Ramos (cell line): ENCODE data around the gene INMT.

Source experiments
- in situ Hi-C: fragments of 300-500 bp; cut with MboI; formaldehyde crosslinking; loops from one replicate; pipeline ENCODE4 v1.14.3; 2022; ENCODE audit warnings: low sequenced_read_pairs; ENCODE audit not compliant: unreplicated experiment

INMT gene

DNA sequence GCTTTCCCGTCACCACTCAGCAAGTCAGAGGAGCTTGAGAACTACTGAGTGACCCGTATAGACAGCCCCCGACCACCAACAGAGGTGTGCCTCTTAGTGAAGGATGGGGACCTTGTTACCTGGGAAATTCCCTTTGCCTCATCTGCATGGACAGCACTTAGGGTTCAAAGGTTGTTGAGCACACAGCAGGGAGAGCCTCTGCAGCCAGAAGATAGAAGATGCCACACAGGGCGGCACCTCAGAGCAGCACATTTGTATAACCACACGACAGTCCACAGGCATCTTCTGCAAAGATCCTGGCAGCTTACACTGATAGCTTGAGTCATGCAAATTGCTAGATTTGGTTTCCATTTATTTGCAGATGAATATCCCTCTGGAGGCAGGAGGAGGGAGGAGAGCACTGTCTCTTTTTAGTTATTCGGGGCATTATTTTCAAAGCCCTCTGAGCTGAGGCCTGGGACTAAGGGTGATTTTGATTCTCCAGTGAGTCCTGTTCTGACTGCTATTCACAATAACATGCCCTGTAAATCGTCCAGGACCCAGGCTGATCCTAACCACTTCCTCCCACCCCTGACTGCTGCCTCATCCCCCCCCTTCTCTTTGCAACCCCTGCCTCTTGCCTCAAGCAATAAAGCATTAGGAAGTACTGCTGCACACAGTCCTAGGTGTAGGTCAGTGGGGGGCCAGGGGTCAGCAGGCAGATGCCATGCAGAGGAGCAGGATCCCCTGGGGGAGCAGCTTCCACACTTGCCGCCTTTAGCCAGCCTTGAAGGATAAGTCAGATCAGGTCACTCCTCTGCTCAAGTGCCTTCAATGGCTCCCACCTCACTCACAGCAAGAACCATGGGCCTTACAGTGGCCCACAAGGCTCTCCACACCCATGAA, 24.6 kb upstream of the INMT start:
- in situ Hi-C loops = no loop called here

GRCh38 chr7:30728591-30729100, 23.3 kb upstream of the INMT start:
- in situ Hi-C loops = no loop called here

DNA sequence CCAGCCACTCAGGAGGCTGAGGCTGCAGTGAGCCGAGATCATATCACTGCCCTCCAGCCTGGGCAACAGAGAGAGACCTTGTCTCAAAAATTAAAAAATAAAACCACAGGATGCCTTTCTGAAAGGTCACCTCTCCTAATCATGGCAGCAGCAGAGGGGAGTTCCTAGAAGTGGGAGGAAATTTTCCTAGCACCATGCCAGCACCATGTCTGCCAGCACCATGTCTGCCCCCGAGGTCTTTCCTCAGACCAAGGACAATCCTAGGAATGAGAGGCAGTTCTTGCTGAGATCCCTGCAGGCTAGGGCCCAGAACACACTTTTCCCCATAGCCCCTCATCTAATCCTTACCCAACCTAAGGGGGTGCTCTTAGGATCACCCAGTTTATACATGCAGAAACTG, 22.3 kb upstream of the INMT start:
- in situ Hi-C loops = loop anchor here (10.0 kb wide), 1 partner anchor 185 kb away; no protein-coding TSS in a partner anchor

GRCh38 chr7:30730097-30730496, 21.8 kb upstream of the INMT start:
- in situ Hi-C loops = loop anchor here (10.0 kb wide), 1 partner anchor 185 kb away; no protein-coding TSS in a partner anchor

DNA sequence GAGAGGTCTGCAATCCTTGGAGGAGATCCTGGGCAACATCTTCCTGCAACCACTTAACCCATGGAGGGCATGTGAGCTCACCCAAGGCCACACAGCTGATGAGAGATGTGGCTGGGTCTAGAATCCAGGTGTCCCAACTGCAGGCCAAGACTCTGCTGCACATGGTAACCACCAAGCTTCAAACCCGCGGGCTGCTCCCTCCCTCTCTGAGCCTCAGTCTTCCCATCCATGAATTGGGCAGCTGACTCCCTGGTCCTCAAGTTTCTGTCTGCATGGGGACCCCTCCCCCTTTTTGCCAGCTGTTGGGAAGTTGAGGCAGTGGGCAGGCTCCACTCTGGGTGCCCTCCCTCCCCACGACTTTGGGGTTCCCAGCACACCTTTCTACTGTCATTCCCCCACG, 20.9 kb upstream of the INMT start:
- in situ Hi-C loops = loop anchor here (10.0 kb wide), 1 partner anchor 186 kb away; no protein-coding TSS in a partner anchor

DNA sequence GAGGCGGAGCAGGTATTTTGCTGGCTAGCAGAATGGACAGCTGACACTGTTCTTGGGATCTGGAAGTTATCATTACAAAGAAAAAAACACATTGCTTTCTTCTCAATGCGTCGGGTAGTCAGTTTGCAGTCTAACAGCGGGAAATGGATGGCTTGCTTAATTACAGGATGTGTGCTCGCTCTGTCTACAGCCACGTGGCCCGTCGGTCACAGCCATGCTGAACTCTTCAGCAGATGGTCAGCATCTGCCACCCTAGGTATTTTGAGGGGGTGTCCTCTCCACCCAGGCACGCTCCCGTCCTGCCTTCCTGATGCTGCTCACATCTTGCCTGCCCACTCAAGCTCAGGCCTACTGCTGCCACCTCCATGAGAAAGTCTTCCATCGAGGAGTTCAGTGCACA, 20.4 kb upstream of the INMT start:
- in situ Hi-C loops = loop anchor here (10.0 kb wide), 1 partner anchor 187 kb away; no protein-coding TSS in a partner anchor

DNA sequence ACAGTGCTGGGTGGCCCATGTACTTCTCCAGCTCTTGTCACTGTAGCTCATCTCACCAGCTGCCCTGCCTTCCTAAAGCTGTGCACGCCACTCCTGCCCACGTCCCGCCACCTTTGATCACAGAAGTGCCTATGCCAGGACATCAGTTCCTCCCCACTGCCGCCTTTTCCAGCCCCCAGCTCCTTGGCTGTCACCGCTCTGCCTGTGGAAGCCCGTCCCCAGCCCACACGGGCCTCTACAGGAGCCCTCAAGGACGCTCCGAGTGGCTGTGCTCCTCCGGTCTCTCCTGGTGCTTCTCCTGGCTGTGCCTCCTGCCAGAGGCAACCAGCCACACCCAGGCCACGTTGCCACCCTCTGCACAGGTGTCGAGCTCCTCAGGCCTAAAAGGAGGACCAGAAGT, 19.3 kb upstream of the INMT start:
- in situ Hi-C loops = loop anchor here (10.0 kb wide), 1 partner anchor 188 kb away; no protein-coding TSS in a partner anchor

DNA sequence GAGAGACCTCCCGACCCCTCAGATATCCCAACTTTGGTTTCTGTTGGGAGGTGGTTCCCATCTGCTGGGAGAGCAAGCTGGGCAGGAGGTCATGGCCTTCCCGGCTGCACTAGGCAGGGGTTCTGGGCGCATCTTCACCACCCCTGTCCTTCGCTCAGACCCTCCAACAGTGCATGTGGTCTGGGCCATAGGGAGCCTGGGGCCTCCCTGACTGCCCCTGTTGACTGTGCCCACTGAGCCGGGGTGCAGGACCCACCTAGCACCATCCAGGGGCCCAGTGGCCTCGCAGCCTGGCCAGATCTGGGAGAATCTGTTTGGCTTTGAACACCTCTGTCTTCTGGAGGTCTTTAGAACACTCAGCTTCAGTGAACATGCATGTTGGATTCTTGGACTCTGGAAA, 18.7 kb upstream of the INMT start:
- in situ Hi-C loops = loop anchor here (10.0 kb wide), 1 partner anchor 188 kb away; no protein-coding TSS in a partner anchor

DNA sequence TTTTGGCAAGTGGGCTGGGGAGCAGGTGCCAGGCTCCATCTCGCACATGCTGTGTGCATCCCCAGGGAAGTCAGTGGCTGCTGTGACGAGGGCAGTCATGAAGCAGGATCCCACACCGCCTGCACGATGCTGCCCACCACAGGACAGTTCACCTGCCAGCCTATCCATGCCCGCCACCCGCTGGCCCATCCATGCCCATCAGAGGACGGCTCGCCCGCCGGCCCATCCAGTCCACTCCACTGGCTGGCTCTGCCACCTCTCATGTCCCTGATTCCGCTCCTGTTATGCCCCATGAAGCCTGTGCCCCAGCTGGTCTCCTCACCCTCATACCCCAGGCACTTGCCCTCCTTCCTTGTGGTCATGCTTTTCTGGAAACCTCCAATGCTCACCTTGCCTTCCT, 18.2 kb upstream of the INMT start:
- in situ Hi-C loops = loop anchor here (10.0 kb wide), 1 partner anchor 189 kb away; no protein-coding TSS in a partner anchor

DNA sequence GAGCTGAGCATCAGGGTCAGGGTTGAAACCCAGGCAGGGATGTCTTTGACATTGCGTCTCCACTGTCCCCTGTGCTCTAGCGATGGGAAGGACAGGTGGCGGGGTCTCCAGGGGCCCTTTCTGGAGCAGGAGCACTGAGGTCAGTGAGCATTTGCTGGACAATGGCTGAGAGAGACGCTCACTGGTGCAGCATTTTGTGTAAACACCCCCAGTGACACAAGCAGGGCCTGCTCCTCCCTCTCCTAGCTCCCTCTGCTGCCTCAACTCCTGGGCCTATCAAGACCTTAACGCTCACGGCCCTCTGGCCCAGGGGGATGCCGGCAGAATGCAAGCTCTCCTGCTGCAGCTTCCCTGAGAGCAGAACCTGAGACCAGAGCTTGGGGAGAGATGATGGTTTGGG, 17.4 kb upstream of the INMT start:
- in situ Hi-C loops = loop anchor here (10.0 kb wide), 1 partner anchor 190 kb away; no protein-coding TSS in a partner anchor

- in situ Hi-C loops = loop anchor here (10.0 kb wide), 1 partner anchor 191 kb away; no protein-coding TSS in a partner anchor
Observed at GRCh38 chr7:30735631-30736030, 16.3 kb upstream of the INMT start.

- in situ Hi-C loops = loop anchor here (10.0 kb wide), 1 partner anchor 191 kb away; no protein-coding TSS in a partner anchor
Observed at GRCh38 chr7:30736291-30736690, 15.6 kb upstream of the INMT start.

GRCh38 chr7:30738026-30738915, 13.7 kb upstream of the INMT start:
- in situ Hi-C loops = loop anchor here (10.0 kb wide), 1 partner anchor 193 kb away; no protein-coding TSS in a partner anchor

DNA sequence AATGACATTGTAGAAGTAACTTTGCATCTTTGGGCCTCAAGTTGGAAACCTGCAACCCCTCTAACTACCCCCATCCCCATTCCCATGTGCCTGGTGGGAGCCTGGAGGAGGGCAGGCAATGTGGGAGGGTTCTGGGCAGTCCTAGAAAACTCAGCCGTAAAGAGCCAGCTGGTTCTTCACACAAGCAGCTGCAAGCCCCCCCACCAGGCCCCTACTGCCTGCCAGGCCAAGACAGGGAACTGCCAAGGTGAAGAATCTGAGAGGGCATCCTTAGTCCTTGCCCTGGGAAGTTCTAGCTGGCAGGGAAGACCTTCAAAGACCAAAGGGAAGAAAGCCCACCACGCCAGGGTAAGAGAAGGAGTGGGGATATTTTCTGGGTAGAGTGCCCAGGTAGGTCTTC, 12.2 kb upstream of the INMT start:
- in situ Hi-C loops = loop anchor here (10.0 kb wide), 1 partner anchor 195 kb away; no protein-coding TSS in a partner anchor

DNA sequence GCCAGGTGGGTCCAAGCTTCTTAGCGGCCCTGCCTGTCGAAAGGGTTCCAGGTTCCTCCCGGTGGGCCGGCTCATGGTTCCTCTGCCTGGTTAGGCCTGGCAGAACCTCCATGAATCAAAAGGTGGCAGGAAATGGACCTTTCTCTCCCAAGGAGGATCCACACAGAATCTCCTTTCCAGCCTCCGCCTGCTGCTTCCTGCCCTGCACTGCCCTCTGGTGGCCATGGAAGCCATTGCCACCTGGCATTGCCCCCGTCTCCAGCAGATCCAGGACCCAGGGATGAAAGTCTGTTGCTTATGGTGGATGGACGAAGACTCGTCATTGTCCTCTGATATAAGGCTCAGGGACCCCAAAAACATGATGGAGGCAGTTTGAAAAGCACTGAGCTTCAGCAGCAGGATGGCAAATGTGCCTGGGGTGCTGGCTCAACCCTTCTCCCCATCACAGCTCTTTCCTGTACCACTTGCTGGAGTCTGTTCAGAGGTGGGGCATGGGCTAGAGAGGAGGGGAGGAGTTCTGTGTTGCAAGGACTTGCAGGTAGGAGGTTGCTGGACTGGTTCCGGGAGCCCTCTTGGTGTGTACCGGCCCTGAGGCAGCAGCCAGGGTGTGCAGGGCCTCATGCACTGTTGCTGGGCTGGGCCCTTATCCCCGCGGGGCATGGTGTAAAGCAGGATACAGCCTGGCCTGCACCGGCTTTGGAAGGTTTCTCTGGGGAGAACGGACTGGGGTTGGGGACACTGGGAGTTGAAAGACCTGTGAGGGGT, 11.3 kb upstream of the INMT start:
- in situ Hi-C loops = no loop called here

GRCh38 chr7:30741289-30741688, 10.6 kb upstream of the INMT start:
- in situ Hi-C loops = no loop called here

DNA sequence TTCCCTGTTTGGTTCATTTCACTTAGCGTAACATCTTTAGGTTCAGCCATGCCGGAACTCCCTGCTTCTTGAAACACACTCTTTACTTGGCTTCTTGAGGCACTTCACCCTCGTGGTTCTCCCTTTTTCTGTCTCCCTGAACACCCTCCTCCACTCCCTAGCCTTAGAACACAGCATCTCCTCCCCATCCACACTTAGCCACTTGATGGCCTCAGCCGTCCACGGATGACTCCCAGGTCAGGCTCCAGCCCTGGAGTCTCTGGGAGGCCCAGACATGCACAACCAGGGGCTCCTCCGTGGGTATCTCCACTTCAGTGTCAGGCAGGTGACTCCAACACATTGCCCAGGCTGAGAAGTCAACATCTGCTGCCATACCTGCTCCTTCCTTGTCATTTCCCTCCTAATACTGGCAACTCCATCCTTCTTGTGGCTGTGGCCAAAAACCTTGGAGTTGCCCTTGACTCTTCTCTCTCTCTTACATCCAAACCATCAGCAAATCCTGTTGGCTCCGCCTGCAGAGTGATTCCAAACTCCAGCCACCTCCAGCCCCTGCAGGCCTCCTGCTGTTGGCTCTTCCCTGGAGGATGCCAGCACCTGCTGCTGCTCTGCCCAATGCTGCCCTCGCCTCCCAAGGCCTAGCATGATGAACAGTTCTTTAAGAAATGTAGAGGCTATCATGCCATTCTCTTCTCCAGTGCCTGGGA, 8.4 kb upstream of the INMT start:
- in situ Hi-C loops = no loop called here

GRCh38 chr7:30744075-30744417, 7.9 kb upstream of the INMT start:
- in situ Hi-C loops = no loop called here
